GM18951 (cell line): ENCODE results near the gene LIPC.

Experiments
- POLR2A ChIP-seq: IDR thresholded peaks from 4 replicates; pipeline ENCODE4 v1.6.1; 2011; ENCODE audit warnings: mild to moderate bottlenecking; ENCODE audit not compliant: insufficient read length, insufficient read depth; ENCODE audit errors: extremely low read depth
- in situ Hi-C: fragments of 300-500 bp; cut with MboI; formaldehyde crosslinking; loops from one replicate; pipeline ENCODE4 v1.12.0; 2022; ENCODE audit warnings: low sequenced_read_pairs, mixed read lengths, inconsistent platforms; ENCODE audit not compliant: unreplicated experiment

The LIPC gene

DNA sequence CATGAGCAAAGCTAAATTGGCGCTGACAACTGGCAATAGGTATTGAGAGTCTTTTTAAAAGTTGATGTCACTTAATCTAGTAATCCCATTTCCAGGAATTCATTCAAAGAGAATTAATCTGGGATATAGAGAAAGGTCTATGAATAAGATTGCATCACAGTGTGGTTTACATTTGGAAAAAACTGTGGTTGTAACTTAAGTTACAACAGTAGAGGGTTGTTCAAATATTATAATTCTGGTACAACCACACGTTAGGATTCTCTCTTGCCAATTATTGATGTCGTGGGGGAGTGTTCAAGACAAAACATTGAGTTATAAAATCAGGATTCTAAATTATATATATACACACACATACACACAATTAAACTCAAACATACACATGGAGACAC is 79.8 kb downstream of the LIPC start:
- no peak for TF ChIP-seq POLR2A
- in situ Hi-C loops, result no loop called here

DNA sequence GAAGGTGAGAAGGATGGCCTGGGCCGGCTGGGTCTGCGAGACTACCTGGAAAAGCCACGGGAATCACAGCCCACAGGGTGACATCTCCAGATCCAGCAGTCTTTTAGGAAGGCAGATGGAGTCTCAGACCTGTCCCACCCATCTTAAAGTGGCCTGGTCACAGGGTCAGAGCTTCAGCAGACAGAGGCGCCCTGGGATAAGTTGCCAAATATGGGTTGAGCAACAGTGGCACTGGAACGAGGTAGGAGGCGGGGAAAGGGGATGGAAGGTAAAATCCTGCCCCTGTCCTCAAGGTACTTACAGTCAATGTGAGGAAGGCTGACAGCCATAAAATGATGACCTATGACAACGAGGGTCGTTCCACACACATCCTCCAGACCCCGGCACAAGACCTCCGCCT is 80.7 kb downstream of the LIPC start:
- TF ChIP-seq POLR2A, result no peak
- in situ Hi-C loops, result no loop called here

DNA sequence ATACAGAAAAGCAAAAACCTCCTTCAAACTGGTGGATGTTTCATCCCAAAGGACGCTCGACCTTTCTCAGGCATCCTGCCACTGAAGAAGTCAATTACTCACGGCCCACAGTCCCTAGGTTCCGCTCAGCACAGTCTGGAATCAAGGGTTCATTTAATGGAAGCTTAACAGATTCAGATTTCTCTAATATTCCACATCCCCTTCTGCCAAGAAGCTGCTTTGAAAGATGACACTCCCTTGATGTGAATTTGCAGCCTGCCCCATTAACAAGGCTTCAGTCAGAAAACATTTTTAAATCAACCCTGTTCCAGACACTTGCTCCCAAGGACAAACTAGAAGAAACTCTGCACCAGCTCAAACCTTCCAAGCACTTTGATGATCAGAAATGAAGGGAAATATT is 81.2 kb downstream of the LIPC start:
- in situ Hi-C loops, result no loop called here
- no peak for TF ChIP-seq POLR2A

DNA sequence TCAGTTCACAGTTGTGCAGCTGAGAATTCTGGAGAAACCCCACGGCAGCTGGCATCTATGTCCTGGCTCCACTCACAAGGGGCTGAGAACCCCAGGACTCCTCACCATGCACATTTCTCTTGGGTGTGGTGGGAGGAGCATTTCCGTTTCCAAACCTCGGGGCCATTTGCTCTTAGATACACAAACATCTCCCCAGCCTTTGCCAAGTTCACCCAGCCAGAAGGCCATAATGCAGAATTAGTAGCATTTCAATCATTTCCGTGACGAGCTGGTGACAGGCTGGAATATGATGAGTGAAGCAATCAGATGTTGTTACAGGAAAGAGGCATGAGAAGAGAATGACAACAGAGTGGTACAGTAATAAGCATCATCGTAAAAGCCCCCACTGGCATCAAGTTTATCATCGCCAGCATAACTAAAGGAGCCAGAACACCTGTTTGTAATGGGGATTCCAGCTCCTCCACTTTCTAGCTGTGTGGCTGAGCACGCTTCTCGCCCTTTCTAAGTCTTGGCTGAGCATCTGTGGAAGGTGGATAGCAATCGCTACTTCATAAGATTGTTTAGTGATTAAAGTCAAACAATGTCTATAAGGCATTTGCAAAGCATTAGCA is 82.0 kb downstream of the LIPC start:
- no peak for TF ChIP-seq POLR2A
- in situ Hi-C loops, result no loop called here

DNA sequence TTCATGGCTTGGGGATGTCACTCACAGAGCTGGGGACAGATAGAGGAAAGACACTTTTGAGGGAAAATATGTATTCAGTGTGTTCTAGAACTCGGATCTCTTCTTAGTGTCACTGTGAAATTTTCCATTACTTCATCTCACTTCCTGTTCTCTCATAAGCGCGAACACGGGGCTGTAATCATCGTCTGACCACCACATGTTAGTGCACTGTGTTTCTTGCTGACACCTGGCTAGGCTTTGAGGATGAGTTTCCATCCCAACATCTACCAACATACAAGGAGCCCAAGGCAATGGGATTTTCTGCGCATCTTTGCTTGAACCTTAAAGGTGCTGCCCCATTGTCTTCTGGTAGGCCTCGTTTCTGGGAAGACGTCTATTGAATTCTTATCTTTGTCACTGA is 84.0 kb downstream of the LIPC start:
- in situ Hi-C loops, result no loop called here
- TF ChIP-seq POLR2A, result no peak

DNA sequence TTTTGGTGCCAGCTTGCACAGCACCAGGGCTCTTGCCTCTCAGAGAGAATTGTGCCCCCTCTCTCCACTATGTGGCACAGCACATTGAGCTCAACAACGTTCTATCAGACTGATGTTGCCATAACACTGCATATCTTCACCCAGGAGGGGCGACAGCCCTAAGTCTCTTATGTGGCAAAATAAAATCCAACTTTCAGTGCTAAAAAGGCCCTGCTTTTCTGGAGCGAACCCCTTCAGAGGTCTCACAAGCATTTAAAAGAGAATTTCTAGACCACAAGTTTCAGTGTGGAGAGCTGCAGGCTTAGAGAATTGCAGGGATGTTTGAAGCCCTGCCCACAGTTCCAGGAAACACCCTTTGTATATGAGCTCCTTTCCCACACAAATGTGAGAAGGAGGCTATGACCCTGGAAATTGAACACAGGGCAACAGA is 85.5 kb downstream of the LIPC start:
- in situ Hi-C loops, result no loop called here
- no peak for TF ChIP-seq POLR2A

DNA sequence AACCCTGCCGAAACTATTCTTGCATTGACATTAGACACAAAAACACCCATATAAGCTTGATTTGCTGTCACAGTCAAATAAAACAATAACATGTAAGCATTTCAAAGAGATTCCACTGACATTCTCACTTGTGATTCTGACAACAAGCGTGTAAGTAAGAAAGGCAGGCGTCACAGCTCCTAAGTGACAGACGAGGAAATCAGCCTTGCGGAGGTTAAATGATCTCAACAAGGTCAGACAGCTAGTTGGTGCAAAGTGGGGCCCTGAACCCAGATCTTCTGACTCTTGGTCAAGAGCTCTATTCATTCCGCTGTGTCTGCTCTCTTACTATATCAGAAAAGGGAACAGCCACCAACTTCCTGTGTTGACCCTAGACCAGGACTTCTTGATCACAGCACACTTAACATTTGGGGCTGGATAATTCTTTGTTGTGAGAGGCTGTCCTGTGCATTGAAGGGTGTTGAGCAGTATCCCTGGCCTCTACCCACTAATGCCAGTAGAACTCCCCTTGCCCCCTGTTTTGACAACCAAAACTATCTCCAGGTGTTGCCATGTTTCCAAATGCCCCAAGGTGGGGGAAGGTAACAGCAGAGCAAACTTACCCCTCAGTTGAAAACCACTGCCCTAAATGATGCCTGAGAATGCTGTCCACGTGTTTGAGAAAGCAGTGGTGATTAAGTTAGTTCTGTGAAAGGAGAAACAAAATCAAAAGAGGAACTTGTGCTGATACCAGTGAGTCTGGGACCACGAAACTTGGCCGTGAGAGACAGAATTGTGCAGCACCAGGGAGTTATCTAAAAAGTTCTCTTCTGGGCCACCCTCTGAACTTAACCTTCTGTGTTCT is 86.1 kb downstream of the LIPC start:
- in situ Hi-C loops, result no loop called here
- no peak for TF ChIP-seq POLR2A

DNA sequence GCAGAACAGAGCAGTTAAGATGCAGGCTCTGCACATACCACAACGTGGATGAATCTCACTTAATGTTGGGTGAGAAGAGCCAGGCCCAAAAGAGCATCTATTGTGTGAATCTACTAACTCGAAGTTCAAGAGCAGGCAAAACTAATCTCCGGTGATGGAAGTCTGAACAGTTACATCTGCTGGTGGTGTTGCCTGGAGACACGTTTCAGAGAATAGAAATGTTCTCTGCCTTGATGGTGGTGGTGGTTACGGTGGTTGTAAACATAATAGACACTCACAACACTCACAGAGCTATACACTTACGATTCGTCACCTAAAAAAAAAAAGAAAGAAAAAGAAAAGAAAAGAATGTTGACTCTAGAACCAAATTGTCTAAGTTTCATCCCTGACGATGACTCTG is 86.8 kb downstream of the LIPC start:
- in situ Hi-C loops, result no loop called here
- TF ChIP-seq POLR2A, result no peak

DNA sequence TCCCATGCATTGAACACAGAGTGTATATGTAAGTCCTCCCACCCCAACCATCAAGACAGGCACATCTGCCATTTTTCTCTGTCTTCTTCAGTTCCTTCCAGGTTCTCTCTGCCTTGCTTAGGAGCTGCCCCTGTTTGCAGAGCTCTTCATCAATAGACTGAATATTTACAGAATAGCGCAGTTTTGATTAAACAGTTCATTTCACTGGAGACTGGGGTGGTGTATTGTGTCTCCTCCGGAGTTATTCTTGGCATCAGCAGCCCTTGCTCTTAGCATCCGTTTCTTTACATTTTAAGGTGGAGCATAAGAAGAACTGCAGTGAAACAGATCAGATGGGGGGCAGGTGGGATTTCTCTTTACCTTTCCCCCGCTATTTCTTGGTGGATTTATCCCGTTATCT is 87.7 kb downstream of the LIPC start:
- no peak for TF ChIP-seq POLR2A
- in situ Hi-C loops, result no loop called here

DNA sequence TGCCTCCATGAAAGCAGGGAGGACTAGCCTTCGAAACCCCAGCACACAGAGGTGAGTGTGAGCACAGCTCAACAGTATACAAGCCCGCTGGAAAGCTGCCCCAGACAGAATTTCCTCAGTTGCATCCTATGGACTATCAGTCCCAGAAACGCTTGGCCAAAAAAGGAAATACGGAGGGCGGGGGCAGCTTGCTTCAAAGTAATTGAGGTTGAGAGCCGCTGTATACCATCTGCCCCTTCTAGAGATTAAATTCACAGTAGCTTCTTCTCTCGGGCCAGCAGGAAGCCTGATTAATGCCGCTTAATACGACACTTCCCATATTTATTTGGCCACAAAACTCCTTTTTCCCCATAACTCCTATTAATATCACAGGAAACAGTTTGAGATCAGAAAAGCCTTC is 88.7 kb downstream of the LIPC start:
- TF ChIP-seq POLR2A, result no peak
- in situ Hi-C loops, result no loop called here

DNA sequence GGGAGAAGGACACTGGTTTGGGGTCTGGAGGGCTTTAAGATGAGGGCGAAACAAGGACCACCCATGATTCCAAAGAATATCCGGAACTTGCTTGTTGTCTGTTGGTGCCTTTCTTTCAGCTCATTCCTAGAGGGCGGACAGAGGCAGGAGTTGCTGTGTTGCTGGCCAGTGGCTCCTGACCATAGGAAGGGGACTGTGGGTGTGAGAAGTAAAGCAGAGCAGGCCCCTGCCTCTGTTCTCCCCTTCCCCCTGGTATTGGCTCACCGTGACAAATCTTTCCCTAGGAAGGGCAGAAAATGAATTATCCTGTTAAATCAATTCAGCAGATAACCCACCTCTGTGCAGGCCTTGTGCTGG is 89.1 kb downstream of the LIPC start:
- in situ Hi-C loops, result no loop called here

DNA sequence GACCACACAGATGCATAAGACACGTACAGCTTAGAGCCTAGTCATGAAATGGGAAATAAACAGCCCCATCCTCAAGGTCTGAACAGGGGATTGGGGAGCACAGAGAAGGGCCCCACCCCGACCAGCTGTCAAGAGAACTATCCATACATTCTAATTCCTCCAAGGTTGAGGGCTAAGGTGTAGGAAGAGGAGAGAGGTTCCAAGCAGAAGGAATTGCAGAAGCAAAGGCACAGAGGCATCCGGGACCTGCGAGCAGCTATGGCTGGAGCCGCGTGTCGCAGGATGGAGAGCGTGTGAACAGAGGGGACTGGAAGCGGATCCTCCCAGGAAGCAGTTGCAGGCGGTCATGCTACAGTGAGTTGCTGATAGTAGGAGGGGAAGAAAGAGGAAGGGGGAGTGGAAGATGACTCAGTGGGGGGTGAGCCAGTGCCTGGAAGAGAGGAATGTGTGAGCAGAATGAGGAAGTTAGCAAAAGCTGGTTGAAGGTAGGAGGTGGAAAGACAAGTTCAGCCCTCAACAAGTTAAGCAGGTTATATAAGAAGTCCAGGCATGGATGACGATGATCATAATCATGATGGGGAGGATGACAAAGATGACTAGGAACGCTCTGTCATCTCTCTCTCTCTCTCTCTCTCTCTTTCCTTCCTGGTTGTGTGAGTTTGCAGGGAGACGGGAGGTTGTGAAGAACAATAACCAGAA is 89.7 kb downstream of the LIPC start:
- TF ChIP-seq POLR2A, result no peak
- in situ Hi-C loops, result no loop called here

More for the DNA sequence above, 89.1 kb downstream of the LIPC start:
- TF ChIP-seq POLR2A, result no peak

DNA sequence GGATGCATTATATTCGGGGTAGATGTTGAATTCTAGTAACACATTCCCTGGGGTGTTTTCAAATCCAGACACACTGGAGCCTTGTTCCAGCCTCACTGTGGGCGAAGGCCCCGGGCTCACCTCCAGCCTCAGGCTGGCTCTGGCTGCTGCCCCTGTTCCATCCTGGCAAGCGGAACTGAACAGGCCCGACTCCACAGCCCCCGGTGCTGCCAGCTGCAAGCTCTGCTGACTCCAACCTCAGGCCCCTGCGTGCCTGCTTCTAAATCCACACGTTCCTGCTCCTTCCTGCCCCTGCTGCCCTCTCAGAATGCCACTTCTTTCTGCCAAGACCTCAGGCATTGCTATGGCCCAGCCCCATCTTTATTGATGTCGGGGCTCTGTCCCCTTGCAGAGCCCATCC is 90.6 kb downstream of the LIPC start:
- TF ChIP-seq POLR2A, result no peak
- in situ Hi-C loops, result no loop called here

DNA sequence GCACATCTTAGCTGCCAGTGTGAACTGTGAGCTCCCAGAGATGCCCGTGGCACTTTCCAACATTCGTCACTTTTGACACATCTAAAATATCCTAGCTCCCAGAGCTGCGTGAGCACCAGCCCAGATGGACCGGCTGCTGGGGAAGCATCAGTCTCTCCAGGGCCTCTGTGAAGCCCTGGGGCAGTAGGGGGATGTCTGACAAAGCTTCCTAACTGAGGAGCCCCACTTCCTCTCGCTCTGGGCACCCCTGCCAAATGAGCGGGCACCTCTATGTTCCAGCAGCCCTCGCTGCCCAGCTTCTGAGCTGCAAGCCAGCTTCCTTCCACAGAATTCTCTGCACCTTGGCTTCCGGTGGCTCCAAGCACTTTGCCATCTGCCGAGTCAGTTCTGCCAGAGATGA is 91.1 kb downstream of the LIPC start:
- in situ Hi-C loops, result no loop called here
- no peak for TF ChIP-seq POLR2A
